M059J (cell line): ENCODE results near the gene MED13L. TPM values are rescaled to one million over a fixed set of nuclear protein-coding genes. Genes with fewer than 3 reads are reported as not detected.
A peak's percentile ranks its signal among the peaks of the same experiment; 100 is the strongest.

Experiments used
- DNase-seq: peaks from one replicate; pipeline ENCODE4 v3.0.0-alpha.2; 2012; ENCODE audit warnings: low read depth
- total RNA-seq: library from RNA; depleted of rRNA; stranded (reverse); fragments of >200 nt; shearing (Covaris generic); gene quantifications from 2 replicates; pipeline ENCODE4 v1.2.3, GENCODE V29; 2014

Gene MED13L
- total RNA-seq, 1 experiment from 2014 or later: 53.0 TPM

DNA sequence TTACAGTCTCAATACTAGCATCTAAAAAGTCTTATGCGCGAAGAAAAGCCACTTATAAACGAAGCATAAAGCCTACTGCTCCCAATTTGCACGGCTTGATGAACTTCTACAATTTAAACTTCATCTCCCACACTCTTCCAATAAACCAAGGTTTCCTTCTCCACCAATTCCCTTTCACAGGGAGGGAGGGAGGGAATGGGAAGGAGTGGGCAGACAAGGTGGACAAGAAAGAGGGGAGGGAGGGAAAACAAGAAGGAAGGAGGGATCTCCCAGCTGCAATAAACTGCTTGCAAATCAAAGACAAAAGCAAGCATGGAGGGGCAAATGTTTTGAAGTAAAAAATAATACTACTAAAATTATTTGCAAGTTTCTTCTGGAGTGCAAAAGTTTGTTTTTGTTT is 64.5 kb downstream of the MED13L start:
- DNase-seq: no peak

DNA sequence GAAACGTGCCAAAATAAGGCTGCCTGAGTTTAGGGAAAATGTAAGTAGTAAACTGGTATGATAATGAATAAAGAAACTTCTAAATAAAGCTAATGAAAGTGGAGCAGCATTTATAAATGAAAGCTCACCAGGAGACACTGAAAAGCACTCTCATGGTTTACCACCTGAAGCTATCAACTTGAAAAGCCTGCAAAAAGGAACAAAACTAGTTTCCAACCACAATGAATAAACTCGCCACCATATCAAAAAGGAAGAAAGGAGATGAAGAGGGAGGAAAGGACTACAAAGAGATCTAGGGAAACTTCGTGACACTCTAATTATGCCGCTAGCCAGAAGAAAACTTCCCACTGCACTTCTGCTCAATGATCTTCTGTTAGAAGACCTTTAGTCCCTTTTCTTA is 66.7 kb downstream of the MED13L start:
- DNase-seq: no peak

DNA sequence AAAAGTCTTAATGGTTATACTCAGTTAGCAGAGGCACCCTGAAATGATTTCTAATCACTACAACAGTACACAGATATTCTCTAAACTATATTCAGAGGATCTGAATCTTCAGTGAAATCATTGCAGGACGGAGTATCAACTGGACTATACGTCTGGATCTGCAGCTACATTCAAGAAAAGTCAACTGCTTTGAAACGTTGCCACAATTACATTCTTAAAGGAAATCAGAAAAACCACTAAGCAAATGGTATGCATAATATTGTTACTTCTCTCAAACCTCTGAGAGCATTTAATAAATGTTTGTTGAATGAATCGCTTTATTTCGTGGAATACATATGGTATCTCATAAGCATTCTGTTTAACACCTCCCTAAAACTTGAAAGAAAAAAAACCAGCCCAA is 67.4 kb downstream of the MED13L start:
- no peak for DNase-seq

DNA sequence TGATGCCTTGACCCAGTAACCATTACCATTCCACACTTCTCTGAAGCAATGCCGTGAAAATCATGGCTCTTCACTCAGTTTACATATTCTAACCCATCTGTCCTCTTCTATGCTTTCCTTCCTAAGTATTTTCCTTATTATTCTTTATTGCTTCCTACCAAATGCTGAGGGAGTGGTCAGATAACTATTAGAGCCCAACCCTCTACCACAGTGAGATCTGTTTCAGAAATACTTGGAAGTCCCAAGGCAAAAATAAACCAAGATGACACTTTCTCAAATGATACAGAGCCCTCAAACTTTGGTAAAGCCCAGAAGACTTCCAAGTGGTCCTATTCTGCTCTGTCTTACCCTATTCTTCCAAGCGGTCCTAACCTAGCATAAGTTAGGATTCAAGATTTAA is 68.0 kb downstream of the MED13L start:
- DNase-seq: no peak

DNA sequence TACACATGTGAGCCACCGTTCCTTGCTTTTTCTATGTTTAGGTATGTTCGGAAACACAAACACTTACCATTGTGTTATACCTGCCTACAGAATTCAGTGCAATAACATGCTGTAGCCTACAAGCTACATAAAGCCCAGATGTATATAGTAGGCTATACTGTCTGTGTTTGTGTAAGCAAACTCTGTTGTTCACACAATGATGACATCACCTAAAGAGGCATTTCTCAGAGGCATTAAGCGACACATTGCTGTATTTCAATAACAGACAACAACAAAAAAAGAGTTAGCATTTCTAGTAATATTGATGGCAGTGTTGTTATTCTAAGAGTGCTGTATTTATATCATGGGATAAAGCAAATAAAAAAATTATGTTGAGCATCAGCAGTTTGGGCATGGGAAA is 70.2 kb downstream of the MED13L start:
- DNase-seq: no peak

DNA sequence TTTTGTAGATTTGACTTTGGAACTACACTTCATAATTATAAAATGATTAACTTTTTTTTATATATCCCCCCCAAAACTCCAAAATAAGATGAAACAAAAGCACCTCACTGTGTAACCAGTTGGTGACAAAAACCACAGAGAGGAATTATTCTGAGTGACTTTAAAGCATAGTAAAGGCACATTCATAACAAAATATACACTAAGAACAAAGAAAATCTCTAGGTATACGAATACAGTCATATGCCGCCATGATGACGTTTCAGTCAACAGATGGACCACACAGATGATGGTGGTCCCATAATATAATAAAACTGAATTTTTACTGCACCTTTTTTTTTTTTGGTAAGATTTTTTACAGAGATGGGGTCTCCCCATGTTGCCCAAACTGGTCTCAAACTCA is 70.7 kb downstream of the MED13L start:
- DNase-seq: no peak

DNA sequence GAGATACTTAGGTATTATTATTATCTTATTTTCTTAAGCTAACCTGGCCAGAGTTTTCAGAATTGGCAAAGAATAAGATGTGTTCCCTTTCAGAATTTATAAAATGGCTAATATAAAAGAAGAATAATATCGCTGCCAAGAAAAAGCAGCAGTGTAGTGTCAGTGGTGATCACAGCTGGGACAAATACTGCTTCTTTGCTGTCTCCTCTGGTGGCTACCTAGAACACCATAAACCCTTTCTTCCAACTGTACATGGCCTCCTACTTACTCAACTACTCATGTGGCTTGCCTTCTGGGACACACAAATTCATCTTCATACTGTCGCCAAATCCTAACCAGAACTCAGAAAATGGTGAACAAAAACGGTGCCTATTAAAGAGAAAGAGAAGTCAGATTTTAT is 72.7 kb downstream of the MED13L start:
- DNase-seq: no peak

DNA sequence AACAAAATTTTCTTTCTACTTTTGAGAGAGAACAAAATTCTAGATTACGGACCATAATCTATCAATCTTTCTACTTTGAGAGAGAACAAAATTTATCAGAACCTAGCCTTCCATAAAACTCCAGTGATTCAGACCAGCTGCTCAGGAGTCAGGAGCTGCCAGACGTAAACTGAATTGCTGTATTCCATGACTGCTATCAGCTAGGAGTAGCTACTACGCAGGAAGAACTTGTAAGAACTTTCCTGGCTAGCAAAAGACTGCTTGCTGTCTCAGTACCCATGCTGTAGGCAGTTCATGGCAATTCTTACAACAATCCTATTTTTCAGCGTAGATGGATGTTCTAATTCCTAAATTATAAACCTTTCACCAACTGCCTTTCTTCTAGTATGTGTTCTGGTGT is 73.3 kb downstream of the MED13L start:
- DNase-seq: no peak

DNA sequence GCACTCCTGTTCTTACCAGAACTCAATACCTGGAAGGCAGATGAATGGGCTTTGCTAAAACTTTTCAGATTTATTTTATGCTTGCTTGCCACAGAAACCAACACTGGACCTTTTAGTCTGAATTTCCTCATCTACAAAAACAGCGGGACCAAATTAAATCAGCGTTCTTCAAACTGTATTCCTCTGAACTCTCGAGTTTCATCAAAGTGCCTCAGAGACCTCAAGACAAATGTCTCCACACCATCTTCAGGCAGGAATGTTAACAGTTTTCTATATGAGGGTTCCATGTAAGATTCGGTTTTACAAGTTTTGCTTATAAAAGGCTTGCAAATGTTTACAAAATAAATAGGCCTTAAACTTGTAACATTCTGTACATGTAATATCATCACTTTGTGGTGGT is 74.6 kb downstream of the MED13L start:
- DNase-seq: peak; percentile 33

DNA sequence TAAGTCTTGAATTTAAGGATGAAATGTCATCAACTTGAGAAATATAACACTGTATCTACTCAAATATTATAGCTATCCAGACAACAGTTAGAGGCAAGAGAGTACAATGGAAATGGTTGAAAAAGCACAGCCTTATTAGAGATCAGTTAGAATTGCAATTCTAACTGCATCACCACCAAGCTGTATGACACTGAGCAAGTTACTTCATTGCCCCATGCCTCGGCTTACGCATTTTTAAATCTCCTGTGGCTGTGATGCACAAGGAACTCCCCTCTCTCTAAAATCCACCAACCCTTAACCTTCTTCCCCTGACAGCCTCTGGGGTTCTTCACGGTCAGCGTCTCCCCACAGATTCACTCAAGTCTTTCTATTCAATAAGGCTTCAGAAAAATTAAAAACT is 75.1 kb downstream of the MED13L start:
- DNase-seq: no peak

DNA sequence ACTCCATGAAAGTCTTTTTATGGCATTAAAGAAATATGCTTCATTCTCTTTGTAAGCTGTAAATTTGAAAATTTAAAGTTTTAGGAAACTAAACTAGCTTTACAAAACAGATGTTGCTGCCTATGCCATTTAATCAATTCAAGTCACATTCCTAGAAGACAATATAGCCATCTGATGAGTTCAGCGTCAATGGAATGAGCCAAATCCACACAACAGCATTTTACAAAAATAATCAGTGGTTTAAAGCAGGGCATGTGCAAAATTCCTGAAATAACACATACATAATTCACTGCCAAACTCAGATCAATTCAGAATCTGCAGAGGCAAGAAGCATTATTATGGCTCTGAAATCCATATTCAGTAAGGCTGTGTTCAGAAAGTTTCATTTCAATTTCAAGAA is 75.6 kb downstream of the MED13L start:
- DNase-seq: no peak

DNA sequence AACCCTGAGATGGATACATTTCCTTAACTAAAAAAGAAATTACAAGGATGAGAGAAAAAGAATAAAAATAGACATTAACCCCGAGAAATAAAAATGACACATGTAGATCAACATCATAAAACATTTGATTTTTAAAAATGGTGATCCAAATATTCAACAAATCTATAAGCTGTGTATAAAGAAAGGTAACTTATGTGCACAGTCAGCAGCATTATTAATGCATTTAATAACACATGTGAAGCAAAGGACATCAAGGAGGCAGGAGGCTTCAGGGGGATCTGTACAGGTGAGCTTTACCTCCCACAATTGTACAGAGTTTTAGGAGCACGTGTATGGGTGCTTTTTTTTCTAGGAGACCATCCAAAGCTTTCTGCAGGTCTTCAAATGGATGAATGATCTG is 76.1 kb downstream of the MED13L start:
- no peak for DNase-seq

DNA sequence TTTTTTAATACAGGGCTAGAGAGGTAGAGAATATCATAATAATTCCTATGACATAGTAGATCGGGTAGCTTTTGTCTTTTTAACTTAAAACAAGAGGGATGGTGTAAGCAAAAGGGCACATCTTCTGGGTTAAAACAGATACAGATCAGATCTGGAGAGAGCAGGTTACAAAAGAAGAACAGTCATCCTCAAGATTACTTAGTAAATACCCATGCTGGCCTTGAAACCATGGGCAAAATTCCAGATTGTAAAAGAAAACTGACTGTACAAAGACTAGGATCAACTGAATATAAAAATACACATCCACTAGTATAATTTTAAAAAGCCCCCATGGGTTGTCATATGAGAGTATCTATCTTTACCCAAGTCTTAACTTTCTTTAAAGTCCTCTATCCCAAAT is 76.7 kb downstream of the MED13L start:
- peak; percentile 51 for DNase-seq

DNA sequence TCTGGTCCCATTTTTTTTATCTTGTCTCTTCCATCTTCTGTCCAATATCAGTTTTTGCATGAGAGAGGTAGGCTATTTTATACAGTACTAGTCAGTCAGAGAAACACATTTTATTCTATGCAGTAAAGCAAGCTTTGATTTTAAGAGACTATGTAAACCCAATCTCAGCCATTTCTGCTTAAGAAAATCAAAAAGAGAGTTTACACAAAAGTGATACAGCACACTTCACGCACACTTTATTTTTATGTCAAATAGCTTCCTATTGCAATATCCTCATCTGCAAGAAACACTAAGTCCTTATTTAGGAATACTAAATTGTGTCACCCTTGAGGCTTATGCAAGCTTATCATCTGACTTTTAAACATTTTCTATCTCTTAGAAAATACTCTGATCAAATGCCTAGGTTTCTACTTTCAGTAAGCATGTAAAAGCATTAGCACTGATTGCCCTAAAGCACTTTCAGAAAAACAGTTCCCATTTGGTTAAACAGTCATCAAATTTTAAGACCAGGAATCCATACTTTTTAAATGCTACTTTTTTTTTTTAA is 78.3 kb downstream of the MED13L start:
- no peak for DNase-seq

DNA sequence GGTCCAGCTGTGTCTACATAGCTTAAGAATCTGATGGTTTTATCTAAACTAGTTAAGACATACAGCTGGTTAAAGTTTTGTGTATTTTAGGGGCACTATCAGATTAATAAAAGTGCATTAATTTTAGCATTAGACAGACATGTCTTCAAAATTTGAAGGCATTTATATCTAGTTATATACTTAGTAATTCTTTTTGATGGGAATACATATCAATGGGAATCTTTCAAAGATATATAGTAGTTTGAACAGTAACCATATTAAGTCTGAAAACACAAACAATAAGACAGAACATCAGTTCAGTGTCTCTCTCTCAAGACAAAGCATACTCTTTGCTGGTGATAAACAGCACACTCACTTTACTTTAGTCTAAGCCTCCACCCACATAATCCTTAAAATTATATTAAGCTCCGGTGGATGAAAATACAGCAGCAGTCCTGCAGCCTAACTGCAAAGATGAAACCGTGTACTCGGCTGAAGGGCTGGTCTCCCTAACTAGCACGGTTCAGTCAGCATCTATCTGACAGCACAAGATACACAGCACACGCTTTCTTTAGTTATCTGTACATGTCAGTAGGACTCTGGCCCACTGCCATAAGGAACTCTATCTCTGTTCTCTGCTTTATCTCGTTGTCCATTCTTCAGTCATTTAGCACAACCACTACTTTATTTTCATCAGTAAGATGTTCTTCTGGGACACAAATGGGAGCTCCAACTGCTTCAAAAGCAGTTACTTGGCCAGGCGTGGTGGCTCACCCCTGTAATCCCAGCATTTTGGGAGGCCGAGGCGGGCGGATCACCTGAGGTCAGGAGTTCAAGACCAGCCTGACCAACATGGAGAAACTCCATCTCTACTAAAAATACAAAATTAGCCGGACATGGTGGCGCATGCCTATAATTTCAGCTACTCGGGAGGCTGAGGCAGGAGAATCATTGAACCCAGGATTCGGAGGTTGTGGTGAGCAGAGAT is 80.5 kb downstream of the MED13L start:
- DNase-seq: no peak

DNA sequence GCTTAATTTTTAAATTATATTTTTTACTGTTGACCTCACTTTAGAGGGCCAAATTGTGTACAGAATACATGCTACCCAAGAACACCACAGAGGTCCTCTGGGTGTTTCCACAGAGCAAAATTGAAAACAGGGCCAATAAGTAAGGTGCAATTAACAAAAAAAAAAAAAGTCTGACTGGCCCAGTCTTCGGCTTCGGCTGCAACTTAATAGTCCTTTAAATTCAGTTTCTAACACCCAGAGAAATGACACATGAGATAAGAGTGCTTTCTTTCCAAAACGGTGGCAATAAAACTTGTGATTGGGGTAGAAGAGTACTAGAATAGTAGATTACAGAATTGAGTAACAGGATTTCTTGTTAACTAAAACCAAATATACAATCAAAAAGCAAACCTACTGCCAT is 81.3 kb downstream of the MED13L start:
- no peak for DNase-seq

DNA sequence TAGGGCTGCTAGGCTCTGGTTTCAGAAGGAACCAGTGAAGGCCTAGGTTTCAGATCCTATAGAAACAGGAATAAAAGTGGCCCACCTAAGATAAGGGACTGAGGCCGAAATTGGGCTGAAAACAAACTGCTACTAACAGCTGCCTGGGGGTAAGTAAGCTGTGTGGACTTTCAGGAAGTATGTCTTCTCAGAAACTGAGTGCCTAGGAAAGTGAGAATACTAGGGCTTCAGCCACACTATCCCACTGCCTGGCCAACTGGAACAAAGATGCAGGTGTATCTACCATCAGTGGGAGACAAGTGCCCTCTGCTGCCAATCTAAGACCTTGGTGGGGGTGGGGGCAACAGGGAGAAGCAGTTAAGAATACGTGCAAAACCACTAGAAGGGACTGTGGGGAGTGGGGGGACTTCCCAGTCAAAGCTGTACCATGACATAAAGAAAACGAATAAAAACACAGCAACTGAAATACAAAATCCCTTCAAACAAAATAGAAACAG is 82.5 kb downstream of the MED13L start:
- DNase-seq: no peak

DNA sequence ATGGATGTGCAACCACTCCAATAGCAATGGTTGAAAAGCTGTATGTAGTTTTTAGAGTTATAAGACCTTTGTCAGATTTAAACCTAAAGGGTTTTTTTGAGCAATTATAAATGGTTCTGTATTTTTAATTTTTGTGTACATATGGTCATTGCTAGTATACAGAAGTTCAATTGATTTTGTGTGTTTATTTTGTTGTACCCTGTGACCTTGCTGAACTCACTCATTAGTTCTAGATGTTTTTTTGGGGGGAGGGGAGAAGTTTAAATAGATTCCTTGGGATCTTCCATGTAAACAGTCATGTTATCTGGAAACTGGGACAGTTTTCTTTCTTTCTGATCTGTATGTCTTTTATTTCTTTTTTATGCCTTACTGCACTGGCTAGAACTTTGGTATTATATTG is 87.8 kb downstream of the MED13L start:
- DNase-seq: no peak

DNA sequence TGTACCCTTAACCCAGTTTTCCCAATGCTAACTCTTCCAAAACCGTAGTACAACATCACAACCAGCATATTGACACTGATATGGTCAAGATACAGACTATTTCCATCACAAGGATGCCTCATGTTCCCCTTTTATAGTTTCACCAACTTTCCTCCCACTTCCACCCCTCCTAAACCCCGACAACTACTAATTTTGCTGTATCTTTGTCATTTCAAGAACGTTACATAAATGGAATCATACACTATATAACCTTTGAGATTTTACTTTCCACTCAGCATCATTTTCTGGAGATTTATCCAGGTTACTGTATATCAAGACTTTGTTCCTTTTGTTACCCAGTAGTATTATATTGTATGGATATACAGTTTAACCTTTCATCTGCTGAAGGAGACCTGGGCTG is 88.9 kb downstream of the MED13L start:
- DNase-seq: no peak

DNA sequence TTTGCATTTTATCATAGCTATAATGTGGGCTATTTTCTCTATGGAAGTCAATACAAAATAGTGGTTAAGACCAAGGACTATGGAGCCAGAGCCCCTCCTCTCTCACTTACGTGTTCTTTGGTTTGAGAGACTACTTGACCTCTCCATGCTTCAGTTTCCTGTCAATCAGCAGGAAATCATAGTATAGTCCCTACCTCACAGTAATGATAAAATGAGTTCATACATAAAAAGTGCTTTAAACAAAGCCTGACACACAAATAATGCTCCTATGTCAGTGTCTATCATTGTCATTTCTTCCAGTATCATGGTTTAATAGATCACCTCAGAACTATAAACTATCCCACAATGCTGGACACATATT is 90.4 kb downstream of the MED13L start:
- DNase-seq: no peak

DNA sequence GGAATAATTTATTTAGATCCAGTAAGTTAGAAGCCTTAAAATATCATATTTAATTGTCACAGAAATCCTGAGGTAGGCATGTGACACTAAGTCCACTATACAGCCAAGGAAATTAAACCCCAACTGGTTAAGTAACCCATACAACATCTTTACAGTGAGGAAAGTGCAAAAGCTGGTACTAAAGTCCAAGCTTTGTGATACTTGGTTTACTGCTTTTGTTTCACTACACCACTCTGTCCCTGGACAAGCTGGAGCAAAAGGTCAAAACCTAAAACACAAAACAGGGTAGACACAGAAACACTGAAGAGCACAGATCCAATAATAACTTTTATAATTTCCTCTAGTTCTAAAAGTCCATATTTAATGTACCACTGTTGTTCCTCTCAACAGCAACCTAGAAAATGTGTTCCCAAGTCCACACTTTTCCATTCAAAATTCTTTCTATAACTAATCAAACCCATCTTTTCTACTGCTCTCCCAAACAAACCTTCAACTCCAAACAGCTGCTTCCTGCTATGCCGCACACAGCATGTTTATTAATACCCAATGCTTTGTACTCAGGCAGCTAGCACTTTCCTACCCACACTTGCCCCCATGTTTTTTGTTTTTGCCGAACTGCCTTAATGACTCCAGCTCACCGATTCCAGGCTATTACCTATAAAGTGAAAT is 90.9 kb downstream of the MED13L start:
- no peak for DNase-seq

DNA sequence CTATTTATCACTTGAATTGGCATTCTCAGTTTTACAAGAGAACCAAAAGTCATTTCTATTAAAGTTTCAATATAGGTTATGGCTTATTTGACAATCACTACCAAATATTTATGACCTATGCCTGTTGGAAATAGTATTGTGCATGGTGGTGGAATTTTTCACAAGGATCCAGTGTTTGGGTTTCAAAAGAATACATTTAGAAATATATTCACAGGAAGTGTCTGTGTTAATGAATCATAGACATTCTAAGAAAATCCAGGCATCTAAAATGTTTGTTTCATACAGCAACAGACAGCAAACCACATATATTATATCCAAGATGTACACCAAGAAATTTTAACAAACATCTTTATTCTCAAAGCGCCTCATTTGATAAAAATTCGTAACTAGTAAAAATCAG is 92.7 kb downstream of the MED13L start:
- DNase-seq: no peak

DNA sequence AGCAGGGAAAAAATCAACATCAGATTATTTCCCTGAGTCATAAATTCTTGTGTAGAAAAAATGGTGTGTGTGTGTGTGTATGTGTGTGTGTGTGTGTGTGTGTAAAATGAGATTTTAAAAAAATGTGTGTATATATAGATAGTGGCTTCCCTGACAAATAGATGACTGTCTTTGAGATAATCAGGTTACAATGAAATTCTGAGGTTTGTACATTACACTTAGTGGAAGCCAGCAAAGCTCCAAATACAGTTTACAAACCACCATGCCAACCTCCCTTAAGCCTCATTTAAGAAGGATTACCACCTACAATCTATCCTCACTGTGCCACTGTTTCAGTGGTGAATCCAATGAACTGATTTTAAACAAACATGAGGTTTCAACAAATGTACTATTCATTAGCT is 93.8 kb downstream of the MED13L start:
- DNase-seq: peak; percentile 15
